HL-60/S4 treated with phorbol 12-myristate 13-acetate at 8.2 ng/mL for 4 days and 3 days (cell line): ENCODE measurements around the gene DDX39A.
"Not testable (repeated sequence)": the region's sequence is repeated elsewhere in the genome, so short reads cannot be mapped to it uniquely, and the experiment has no call there.

Experiments used
- in situ Hi-C: fragments of 300-500 bp; cut with MboI; formaldehyde crosslinking; loops from 2 replicates; pipeline ENCODE4 v1.15.0; 2022; ENCODE audit warnings: low sequenced_read_pairs

Gene DDX39A

GRCh38 chr19:14419106-14419813 lies at the start of gene DDX39A:
TSS of gene DDX39A (minus strand) at chr19:14419341. CDS start at chr19:14413220, 6,121 bp downstream.
- in situ Hi-C loops: no loop called here

GRCh38 chr19:14467816-14468215 lies 48.7 kb upstream of the DDX39A start:
- in situ Hi-C loops: no loop called here

- in situ Hi-C loops: no loop called here
These were observed 48.2 kb upstream of the DDX39A start for GRCh38 chr19:14467391-14467790.

GRCh38 chr19:14463747-14464146 lies 44.6 kb upstream of the DDX39A start:
- in situ Hi-C loops: no loop called here

- in situ Hi-C loops: not testable (repeated sequence)
These were observed 43.3 kb upstream of the DDX39A start for GRCh38 chr19:14462401-14462800.

- in situ Hi-C loops: no loop called here
These were observed 41.8 kb upstream of the DDX39A start for GRCh38 chr19:14460935-14461334.

GRCh38 chr19:14459703-14460102 lies 40.6 kb upstream of the DDX39A start:
- in situ Hi-C loops: no loop called here

- in situ Hi-C loops: not testable (repeated sequence)
These were observed 33.2 kb upstream of the DDX39A start for GRCh38 chr19:14452303-14452702.

- in situ Hi-C loops: no loop called here
These were observed 31.7 kb upstream of the DDX39A start for GRCh38 chr19:14450876-14451275.

- in situ Hi-C loops: no loop called here
These were observed 31.2 kb upstream of the DDX39A start for GRCh38 chr19:14450168-14450874.

GRCh38 chr19:14449321-14449720 lies 30.2 kb upstream of the DDX39A start:
- in situ Hi-C loops: no loop called here

GRCh38 chr19:14446336-14447036 lies 27.3 kb upstream of the DDX39A start:
- in situ Hi-C loops: no loop called here

- in situ Hi-C loops: no loop called here
These were observed 24.6 kb upstream of the DDX39A start for GRCh38 chr19:14443632-14444216.

- in situ Hi-C loops: no loop called here
These were observed 23.9 kb upstream of the DDX39A start for GRCh38 chr19:14442891-14443631.

- in situ Hi-C loops: no loop called here
These were observed 22.1 kb upstream of the DDX39A start for GRCh38 chr19:14441041-14441938.

- in situ Hi-C loops: no loop called here
These were observed 20.9 kb upstream of the DDX39A start for GRCh38 chr19:14440049-14440448.

- in situ Hi-C loops: no loop called here
These were observed 19.9 kb upstream of the DDX39A start for GRCh38 chr19:14439014-14439413.

GRCh38 chr19:14437578-14438140 lies 18.5 kb upstream of the DDX39A start:
- in situ Hi-C loops: no loop called here

GRCh38 chr19:14435320-14436050 lies 16.3 kb upstream of the DDX39A start:
- in situ Hi-C loops: no loop called here
